C4-2B (cell line): Measurements from ENCODE around the gene TPTE2.
"Not testable (repeated sequence)": the region's sequence is repeated elsewhere in the genome, so short reads cannot be mapped to it uniquely, and the experiment has no call there.

ENCODE experiments used
- CTCF ChIP-seq: fragments of 450-650 bp; conservative IDR thresholded peaks from 2 replicates; pipeline ENCODE4 v1.5.1; 2017; ENCODE audit warnings: mild to moderate bottlenecking
- ZFX ChIP-seq: fragments of 450-650 bp; IDR thresholded peaks from 2 replicates; pipeline ENCODE4 v1.6.1; 2017

- TF ChIP-seq CTCF, ZFX: not testable (repeated sequence)
These were observed 660 bp downstream of the TPTE2 start for GRCh38 chr13:19560672-19561071.
